22Rv1 (cell line): ENCODE results near the gene CCL25.

Experiments
- H3K27ac ChIP-seq: fragments of 450-650 bp; 2 replicates; pipeline ENCODE4 v1.5.1; 2017
- CTCF ChIP-seq: fragments of 450-650 bp; IDR thresholded peaks from 2 replicates; pipeline ENCODE4 v1.5.1; 2017; ENCODE audit warnings: mild to moderate bottlenecking
- ZFX ChIP-seq: fragments of 450-650 bp; IDR thresholded peaks from 2 replicates; pipeline ENCODE4 v1.6.1; 2017; ENCODE audit warnings: antibody characterized with exemption, borderline replicate concordance

The CCL25 gene

GRCh38 chr19:8038815-8039214 is 13.7 kb upstream of the CCL25 start:
- no peak overlapping the region for H3K27ac ChIP-seq
- TF ChIP-seq CTCF: no peak
- TF ChIP-seq ZFX: no peak

- no peak for TF ChIP-seq CTCF
- TF ChIP-seq ZFX: no peak
Measured at GRCh38 chr19:8039231-8039630, 13.3 kb upstream of the CCL25 start.

DNA sequence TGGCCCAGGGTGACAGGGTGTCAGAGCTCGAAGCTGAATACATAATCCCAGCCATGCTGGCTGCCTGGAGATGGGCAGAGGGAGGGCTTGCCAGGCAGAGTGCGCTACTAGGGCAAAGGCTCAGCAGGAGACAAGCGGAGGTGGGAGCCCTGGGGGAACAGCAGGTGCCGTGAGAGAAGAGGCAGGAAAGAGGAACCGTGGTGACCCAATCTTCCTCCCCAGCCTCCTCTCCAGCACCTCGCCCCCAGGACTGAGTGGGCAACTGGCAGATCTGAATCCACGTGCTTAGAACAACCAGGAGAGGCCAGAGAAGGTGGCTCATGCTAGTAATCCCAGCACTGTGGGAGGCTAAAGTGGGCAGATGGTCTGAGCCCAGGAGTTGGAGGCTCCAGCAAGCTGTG is 11.0 kb upstream of the CCL25 start:
- no peak overlapping the region for H3K27ac ChIP-seq
- no peak for TF ChIP-seq CTCF
- no peak for TF ChIP-seq ZFX

More at GRCh38 chr19:8039231-8039630, 13.3 kb upstream of the CCL25 start:
- no peak overlapping the region for H3K27ac ChIP-seq

- TF ChIP-seq CTCF (no peak), ZFX (no peak)
- H3K27ac ChIP-seq: no peak overlapping the region
Measured at GRCh38 chr19:8042900-8043299, 9.7 kb upstream of the CCL25 start.

- no peak overlapping the region for H3K27ac ChIP-seq
- no peak for TF ChIP-seq ZFX
- TF ChIP-seq CTCF: no peak
Measured at GRCh38 chr19:8044018-8044417, 8.5 kb upstream of the CCL25 start.

DNA sequence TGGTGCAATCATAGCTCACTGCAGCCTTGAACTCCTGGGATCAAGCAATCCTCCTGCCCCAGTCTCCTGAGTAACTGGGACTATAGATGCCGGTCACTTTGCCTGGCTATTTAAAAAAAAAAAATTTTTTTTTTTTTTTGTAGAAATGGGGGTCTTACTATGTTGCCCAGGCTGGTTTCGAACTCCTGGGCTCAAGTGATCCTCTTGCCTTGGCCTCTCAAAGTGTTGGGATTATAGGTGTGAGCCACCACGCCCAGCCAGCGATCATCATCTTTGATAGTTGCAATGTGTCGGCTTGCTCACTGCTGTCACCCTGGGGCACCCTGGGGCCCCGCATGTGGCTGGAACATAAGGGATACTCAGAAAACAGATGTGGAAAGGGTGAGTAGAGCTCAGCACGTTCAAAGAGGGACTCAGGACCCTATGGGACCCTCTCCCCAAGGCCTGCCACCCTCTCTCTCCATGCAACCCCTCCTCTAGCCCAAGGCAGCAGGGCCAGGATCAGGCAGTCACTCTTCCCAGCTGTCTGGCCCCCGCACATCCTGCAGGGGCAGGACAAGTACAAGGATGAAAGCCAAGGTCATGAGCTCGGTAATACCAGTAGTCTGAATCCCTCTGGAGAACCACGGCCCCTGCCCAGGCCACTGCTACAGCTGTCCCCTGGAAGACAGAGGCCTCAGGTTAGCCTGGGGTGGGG is 6.5 kb upstream of the CCL25 start:
- TF ChIP-seq ZFX: no peak
- no peak for TF ChIP-seq CTCF
- H3K27ac ChIP-seq: no peak overlapping the region

DNA sequence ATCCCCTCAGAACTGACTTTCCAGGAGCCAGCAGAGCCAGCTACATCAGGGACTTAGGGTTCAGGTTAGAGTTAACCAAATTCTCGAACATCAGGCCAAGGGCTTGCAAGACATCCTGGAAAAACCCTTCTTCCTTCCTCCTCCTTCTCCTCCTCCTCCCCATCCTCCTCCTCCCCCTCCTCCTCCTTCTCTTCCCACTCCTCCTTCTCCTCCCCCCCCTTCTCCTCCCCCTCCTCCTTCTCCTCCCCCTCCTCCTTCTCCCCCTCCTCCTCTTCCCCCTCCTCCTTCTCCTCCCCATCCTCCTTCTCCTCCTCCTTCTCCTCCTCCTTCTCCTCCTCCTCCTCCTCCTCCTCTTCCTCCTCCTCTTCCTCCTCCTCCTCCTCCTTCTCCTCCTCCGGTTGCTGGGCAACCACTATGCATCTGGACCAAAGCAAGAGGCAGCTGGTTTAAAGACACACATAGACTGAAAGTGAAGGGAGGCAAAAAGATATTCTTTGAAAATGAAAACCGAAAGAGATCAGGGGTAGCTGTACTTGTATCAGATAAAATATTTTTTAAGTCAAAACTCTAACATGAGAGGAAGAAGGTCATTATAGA is 5.9 kb upstream of the CCL25 start:
- H3K27ac ChIP-seq: no peak overlapping the region
- TF ChIP-seq ZFX (no peak), CTCF (no peak)
